Sigmoid colon (tissue), 3 donors: ENCODE measurements around the gene CCDC192.

Experiments used
- CTCF ChIP-seq, 4 experiments: fragments of 450-650 bp in 3 of 4; fragments of 200-600 bp in 1 of 4; IDR thresholded peaks; one replicate each; pipeline ENCODE4 v1.5.1; 2016 to 2019; ENCODE audit warnings: antibody characterized with exemption in 4 of 4, mild to moderate bottlenecking in 3 of 4, moderate library complexity in 2 of 4
- POLR2A ChIP-seq, 2 donors: fragments of 450-650 bp; IDR thresholded peaks; one replicate each; pipeline ENCODE4 v1.6.1; 2016; ENCODE audit warnings: antibody characterized with exemption in 2 of 2, mild to moderate bottlenecking in 2 of 2, moderate library complexity in 2 of 2

- no peak for TF ChIP-seq CTCF (IDR thresholded peaks at IDR 0.05)
- TF ChIP-seq POLR2A (IDR thresholded peaks at IDR 0.05): no peak
Measured at GRCh38 chr5:127697894-127698600, 5.1 kb upstream of the CCDC192 start.
